ENCODE measurements around the gene AKR1C1. TPM values are rescaled to one million over a fixed set of nuclear protein-coding genes. Genes with fewer than 3 reads are reported as not detected.
"Not testable (repeated sequence)": the region's sequence is repeated elsewhere in the genome, so short reads cannot be mapped to it uniquely, and the experiment has no call there.

Gene AKR1C1
- total RNA-seq, 2 donors from 2014 or later: 4.3 to 13.0 TPM

DNA sequence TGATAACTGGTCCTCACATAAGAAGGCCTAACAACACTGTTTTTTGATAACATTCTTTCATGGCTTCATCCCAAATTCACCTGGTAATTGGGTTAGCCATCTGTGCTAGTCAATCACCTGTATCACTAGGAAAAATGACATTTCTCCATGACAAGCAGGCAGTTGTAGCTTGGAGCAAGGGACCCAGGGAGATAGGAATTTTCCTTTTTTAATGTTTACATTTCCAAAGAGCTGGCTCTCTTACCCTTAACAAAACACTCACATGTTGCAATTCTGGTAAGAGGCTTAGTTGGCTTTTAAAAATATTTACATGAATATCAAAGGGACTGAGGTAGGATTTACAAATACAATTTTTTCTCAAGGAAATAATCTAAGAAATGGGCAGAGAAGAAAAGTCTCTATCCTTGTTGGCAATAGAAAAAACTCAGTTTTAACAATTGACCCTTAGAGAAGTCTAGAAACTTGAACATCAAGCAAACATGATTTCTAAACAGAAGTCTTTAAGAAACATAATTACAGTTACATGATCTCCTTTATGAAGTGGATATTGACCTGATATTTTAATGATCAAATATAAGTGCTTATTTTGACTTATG lies 16.1 kb upstream of the AKR1C1 start:
- Histone ChIP-seq H3K9me3 (no peaks in the 10 kb centered on the region), H3K36me3 (no peaks in the 10 kb centered on the region), H3K27me3 (no peaks in the 10 kb centered on the region), H3K4me1 (no peaks in the 10 kb centered on the region), H3K4me3 (no peak overlapping the region), H3K9ac (ENCODE audit: low read depth in 2 of 2, low read length in 2 of 2) (no peak overlapping the region), H3K27ac (peak overlapping the region; percentile 18)
- no peak for DNase-seq
- TF ChIP-seq, protein P1, sequence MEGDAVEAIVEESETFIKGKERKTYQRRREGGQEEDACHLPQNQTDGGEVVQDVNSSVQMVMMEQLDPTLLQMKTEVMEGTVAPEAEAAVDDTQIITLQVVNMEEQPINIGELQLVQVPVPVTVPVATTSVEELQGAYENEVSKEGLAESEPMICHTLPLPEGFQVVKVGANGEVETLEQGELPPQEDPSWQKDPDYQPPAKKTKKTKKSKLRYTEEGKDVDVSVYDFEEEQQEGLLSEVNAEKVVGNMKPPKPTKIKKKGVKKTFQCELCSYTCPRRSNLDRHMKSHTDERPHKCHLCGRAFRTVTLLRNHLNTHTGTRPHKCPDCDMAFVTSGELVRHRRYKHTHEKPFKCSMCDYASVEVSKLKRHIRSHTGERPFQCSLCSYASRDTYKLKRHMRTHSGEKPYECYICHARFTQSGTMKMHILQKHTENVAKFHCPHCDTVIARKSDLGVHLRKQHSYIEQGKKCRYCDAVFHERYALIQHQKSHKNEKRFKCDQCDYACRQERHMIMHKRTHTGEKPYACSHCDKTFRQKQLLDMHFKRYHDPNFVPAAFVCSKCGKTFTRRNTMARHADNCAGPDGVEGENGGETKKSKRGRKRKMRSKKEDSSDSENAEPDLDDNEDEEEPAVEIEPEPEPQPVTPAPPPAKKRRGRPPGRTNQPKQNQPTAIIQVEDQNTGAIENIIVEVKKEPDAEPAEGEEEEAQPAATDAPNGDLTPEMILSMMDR (IDR thresholded peaks at IDR 0.05): no peak
- intact Hi-C loops (cut with DNase I): no loop called here

DNA sequence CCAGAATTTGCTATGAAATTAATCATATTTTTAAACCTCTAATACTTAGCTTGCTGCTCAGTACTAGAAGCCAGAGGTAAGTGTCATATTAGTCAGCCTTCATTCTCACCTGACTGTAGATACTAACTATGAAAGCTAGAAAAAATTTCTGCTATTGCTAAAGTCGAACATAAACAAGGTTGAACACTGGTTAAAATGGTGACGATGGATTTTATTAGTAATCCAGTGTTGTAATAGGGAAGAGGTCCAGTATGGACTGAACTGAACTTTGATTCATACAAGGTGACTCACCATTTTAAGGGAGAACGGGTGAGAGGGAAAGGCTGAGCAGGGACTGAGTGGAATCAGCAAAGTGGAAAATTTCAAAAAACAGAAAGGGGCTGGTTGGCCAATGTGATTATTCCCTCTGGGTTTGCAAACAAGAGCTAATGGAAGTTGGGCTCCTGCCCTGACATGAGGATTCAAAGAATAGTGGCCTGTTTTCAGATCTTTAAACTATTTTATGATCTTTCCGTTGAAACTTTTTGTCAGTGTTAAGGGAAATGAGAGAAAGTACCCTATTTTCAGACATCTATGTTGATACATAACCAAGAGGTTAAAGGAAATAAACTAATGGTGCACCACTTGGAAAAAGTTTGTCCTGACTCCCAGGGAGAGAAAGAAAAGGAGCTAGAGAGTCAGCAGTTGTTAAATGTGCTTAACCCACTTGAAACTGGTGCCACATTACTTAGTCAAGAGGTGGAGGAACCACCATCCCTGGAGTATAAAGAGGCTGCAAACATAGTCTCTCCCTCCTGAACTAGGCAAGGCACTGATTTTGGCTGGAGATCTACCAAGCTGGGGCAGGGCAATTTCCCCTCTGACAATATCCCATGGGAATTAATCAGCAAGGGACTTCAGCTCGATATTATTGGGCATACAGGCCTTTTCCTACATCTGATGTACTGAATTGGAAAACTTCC lies 15.3 kb upstream of the AKR1C1 start:
- H3K9ac ChIP-seq (ENCODE audit: low read depth in 2 of 2, low read length in 2 of 2): no peak overlapping the region
- H3K27me3 ChIP-seq: no peaks in the 10 kb centered on the region
- no peaks in the 10 kb centered on the region for H3K9me3 ChIP-seq
- H3K36me3 ChIP-seq: no peaks in the 10 kb centered on the region
- DNase-seq: no peak
- H3K4me1 ChIP-seq: no peaks in the 10 kb centered on the region
- no peak overlapping the region for H3K4me3 ChIP-seq
- TF ChIP-seq, protein P1 (IDR thresholded peaks at IDR 0.05): no peak
- peak overlapping the region; percentile 19 for H3K27ac ChIP-seq
- intact Hi-C loops (cut with DNase I): no loop called here

DNA sequence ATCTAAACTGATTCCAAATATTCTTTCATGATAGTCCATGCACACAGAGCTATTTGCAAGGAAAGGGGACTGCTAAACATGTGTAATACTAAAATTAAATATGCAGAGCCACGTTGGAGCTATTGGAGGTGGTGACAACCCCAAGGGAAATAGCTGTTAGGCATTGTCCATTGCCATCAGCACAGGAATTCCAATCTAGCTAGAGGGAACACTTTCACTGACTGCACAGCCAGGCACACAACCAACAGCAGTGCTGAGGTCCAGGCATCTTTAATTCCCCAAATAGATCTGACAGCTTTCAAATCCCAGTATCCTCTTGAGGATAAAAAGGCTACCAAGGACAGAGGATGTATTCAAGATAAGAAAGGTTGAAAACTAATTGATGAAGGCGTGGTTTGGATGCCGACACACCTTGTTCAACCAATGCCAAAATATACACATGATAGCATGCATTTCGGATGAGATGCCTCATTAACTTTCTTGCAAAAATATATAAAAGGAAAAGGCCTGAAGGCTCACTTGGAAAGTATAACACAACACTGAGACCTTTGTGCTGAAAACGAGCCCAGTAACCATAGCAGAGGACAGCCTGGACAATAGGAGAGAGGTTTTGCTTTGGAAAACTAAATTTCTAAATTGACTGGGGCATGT lies 11.6 kb upstream of the AKR1C1 start:
- H3K9ac ChIP-seq (ENCODE audit: low read depth in 2 of 2, low read length in 2 of 2); H3K4me3 ChIP-seq; H3K27ac ChIP-seq; H3K4me1 ChIP-seq; H3K27me3 ChIP-seq; H3K9me3 ChIP-seq; H3K36me3 ChIP-seq; DNase-seq; intact Hi-C loops (cut with DNase I): not testable (repeated sequence)

DNA sequence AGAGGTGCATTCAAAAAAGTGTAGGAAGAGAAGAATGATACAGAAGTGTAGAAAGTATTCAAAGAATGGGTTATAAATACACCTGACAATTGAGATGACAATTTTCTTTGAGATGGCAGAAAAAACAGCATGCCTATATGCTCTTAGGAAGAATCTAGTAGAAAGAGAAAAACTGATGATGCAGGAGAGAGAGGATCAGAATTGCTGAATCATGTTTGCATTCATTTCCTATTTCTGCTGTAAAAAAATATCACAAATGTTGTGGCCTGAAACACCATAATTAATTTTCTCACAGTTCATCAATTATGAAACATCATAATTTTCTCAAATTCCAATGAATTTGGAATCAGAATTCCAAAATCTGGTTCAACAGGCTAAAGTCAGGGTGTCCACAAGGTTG lies 9.8 kb upstream of the AKR1C1 start:
- no peak overlapping the region for H3K9ac ChIP-seq (ENCODE audit: low read depth in 2 of 2, low read length in 2 of 2)
- H3K4me1 ChIP-seq: no peaks in the 10 kb centered on the region
- H3K4me3 ChIP-seq: no peak overlapping the region
- H3K36me3 ChIP-seq: no peaks in the 10 kb centered on the region
- no peaks in the 10 kb centered on the region for H3K9me3 ChIP-seq
- intact Hi-C loops (cut with DNase I): no loop called here
- no peaks in the 10 kb centered on the region for H3K27me3 ChIP-seq
- DNase-seq: no peak
- TF ChIP-seq, protein P1 (IDR thresholded peaks at IDR 0.05): no peak
- no peak overlapping the region for H3K27ac ChIP-seq

DNA sequence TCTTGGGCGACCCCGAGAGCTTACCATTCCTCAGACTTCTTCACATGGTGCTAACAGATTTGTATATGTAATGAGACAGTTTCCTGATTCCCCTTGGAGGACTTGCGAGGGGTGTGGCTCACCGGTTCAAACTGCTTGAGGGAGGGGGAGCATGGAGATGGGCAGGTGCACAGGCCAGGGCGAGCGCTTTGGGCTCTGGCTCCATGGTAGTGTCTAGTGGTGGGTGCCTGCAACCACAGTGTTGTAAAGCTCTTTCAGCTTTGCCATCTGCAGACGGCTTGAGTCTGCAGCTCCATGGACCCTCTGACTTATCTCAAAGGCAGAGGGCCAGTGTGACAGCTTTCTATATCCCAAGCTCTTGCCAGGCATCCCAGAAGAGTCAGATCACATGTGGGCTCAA lies 7.1 kb upstream of the AKR1C1 start:
- H3K36me3 ChIP-seq; DNase-seq; H3K27ac ChIP-seq; intact Hi-C loops (cut with DNase I); H3K9me3 ChIP-seq; H3K4me3 ChIP-seq; H3K9ac ChIP-seq (ENCODE audit: low read depth in 2 of 2, low read length in 2 of 2); H3K4me1 ChIP-seq; H3K27me3 ChIP-seq: not testable (repeated sequence)

DNA sequence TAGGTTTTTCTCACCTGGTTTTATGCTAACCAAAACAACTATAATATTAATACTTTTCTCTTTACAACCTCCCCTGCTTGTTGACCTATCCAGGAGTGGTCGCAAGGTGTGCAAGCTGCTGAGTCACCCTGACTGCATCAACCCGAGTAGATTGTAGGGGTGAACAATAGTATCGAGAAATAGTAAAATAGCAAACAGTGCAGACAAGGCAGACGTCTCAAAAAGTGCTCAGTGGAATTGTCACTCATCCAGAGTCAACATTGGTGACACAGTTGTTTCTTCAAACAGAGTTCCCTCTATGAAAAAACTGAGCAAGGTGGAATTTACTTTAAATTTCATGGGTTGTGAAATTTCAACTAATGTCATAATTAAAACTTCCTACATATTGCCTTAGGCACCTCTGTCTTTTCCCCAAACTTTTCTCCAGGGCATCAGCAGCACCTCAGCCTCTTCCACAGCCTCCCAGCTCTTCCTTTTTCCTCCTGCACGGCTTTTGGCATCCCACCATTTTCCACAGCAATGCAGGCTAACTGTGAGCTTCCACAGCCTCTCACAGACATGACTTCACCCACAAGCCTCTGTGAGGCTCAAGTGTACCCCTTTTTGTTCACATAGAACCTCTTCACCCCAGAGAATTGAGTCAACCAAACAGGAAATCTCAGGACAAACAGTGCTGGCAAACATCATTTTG lies 6.1 kb upstream of the AKR1C1 start:
- intact Hi-C loops (cut with DNase I); H3K27ac ChIP-seq; H3K4me3 ChIP-seq; H3K9ac ChIP-seq (ENCODE audit: low read depth in 2 of 2, low read length in 2 of 2); H3K4me1 ChIP-seq; H3K36me3 ChIP-seq; H3K9me3 ChIP-seq; H3K27me3 ChIP-seq; DNase-seq: not testable (repeated sequence)

DNA sequence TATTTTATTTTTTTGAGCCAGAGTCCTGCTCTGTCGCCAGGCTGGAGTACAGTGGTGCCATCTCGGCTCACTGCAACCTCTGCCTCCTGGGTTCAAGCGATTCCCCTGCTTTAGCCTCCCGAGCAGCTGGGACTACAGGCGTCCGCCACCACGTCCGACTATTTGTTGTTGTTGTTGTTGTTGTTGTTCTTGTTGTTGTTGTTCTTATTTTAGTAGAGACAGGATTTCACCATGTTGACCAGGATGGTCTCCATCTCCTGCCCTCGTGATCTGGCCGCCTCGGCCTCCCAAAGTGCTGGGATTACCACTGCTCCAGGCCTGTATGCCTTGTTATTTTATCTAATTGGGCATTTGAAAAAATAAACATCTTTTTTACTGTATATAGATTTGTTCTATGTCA lies 1.7 kb upstream of the AKR1C1 start:
- DNase-seq; H3K27me3 ChIP-seq; intact Hi-C loops (cut with DNase I); H3K36me3 ChIP-seq; H3K4me1 ChIP-seq; H3K9ac ChIP-seq (ENCODE audit: low read depth in 2 of 2, low read length in 2 of 2); H3K27ac ChIP-seq; H3K9me3 ChIP-seq; H3K4me3 ChIP-seq: not testable (repeated sequence)

DNA sequence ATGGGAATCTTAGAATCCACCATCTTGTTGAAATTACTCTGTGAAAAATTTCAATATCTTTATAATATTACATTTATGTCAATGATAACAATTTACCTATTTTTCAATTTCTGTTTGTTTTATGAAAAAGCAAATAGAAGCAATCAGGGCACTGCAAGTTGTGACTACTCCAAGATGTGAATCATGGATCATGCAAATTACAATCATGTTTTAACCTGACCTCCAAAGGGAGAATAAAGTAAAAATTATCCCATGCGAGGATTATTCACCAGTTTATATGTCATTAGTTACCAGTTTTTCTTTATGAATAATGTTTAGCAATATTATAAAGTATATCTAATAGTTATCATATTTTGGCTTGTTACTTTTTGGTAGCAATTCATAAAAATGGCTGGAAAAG lies 907 bp upstream of the AKR1C1 start:
- DNase-seq; intact Hi-C loops (cut with DNase I); H3K4me3 ChIP-seq; H3K4me1 ChIP-seq; H3K27ac ChIP-seq; H3K27me3 ChIP-seq; H3K9ac ChIP-seq (ENCODE audit: low read depth in 2 of 2, low read length in 2 of 2); H3K36me3 ChIP-seq; H3K9me3 ChIP-seq: not testable (repeated sequence)

DNA sequence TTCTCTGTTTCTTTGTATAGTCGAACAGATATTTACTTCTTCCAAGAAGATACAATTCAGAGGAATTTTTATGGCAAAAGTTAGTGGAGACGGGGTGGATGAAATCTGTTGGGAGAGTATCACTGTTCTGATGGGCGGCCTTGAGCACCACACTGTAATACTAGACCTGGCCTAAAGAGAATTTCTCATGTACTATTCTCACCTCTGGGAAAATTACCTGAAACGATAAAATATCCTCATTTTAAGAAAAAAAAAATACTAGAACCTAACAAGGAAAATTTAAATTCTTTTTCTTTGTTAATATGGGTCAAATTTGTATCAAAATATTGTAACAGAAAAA lies 570 bp downstream of the AKR1C1 start:
- intact Hi-C loops (cut with DNase I); H3K9ac ChIP-seq (ENCODE audit: low read depth in 2 of 2, low read length in 2 of 2); H3K4me1 ChIP-seq; DNase-seq; H3K4me3 ChIP-seq; H3K27me3 ChIP-seq; H3K27ac ChIP-seq; H3K36me3 ChIP-seq; H3K9me3 ChIP-seq: not testable (repeated sequence)

DNA sequence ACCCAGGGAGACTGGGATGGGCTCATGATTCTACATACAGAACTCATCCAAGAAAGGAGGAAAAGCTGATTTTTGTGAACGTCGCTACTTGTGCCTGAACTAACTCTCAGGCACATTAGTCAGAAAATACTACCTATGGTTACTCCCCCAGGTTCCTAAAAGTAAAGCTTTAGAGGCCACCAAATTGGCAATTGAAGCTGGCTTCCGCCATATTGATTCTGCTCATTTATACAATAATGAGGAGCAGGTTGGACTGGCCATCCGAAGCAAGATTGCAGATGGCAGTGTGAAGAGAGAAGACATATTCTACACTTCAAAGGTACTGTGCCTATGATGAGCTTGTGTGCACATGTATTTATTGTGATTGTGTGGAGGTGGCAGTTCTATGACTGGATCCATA lies 2.5 kb downstream of the AKR1C1 start:
- H3K9ac ChIP-seq (ENCODE audit: low read depth in 2 of 2, low read length in 2 of 2); DNase-seq; intact Hi-C loops (cut with DNase I); H3K36me3 ChIP-seq; H3K4me3 ChIP-seq; H3K27ac ChIP-seq; H3K9me3 ChIP-seq; H3K4me1 ChIP-seq; H3K27me3 ChIP-seq: not testable (repeated sequence)
